ENCODE data around the gene CACNA1C. TPM values are rescaled to one million over a fixed set of nuclear protein-coding genes. Genes with fewer than 3 reads are reported as not detected.

Gene CACNA1C
- polyA plus RNA-seq, 1 of the 3 experiments (the other 2 are of a cell fraction), result 1.5 TPM

DNA sequence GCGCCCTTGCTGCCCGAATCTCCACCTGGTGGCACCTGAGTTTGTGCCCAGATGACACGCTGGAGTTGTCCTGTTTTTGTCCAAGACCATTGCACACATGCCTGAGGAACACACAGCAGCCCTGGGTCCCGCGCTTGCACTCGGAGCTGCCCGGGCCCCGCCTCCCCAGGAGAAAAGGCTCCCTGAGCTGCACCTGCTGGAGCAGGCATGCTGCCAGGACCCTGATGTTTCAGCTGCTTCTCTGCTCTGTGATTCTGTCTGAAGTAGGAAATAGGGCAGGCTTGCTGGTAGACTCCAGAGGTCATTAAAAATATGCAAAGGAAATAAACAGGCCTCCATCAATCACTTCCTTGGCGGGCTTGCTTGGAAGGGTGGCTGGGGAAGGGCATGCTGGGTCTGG is 271.6 kb downstream of the CACNA1C start:
- no peak overlapping the region for H3K4me2 ChIP-seq
- no peak for DNase-seq
- no peaks in the 10 kb centered on the region for H3K9me3 ChIP-seq
- TF ChIP-seq MEF2A (IDR thresholded peaks at IDR 0.05; ENCODE audit: borderline replicate concordance, low read depth), result no peak
- no peak for TF ChIP-seq SMC3 (IDR thresholded peaks at IDR 0.05; ENCODE audit: low read depth, low read length)
- TF ChIP-seq POLR2AphosphoS5 (IDR thresholded peaks at IDR 0.05; ENCODE audit: low read depth, low read length), result no peak
- TF ChIP-seq, protein P1, sequence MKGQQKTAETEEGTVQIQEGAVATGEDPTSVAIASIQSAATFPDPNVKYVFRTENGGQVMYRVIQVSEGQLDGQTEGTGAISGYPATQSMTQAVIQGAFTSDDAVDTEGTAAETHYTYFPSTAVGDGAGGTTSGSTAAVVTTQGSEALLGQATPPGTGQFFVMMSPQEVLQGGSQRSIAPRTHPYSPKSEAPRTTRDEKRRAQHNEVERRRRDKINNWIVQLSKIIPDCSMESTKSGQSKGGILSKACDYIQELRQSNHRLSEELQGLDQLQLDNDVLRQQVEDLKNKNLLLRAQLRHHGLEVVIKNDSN (IDR thresholded peaks at IDR 0.05; ENCODE audit: borderline replicate concordance, low read depth), result no peak
- TF ChIP-seq, protein P2, sequence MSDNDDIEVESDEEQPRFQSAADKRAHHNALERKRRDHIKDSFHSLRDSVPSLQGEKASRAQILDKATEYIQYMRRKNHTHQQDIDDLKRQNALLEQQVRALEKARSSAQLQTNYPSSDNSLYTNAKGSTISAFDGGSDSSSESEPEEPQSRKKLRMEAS (IDR thresholded peaks at IDR 0.05; ENCODE audit: low read depth), result no peak
- TF ChIP-seq ELF1 (IDR thresholded peaks at IDR 0.05), result no peak
- TF ChIP-seq FOSL2 (IDR thresholded peaks at IDR 0.05; ENCODE audit: borderline replicate concordance, low read depth), result no peak
- TF ChIP-seq TAF1 (IDR thresholded peaks at IDR 0.05; ENCODE audit: borderline replicate concordance, low read depth, low read length), result no peak
- no peak for TF ChIP-seq YY1 (IDR thresholded peaks at IDR 0.05; ENCODE audit: low read depth)
- TF ChIP-seq RCOR1 (IDR thresholded peaks at IDR 0.05; ENCODE audit: low read length), result no peak
- no peak for TF ChIP-seq FOXJ3 (CRISPR knock-in tag; IDR thresholded peaks at IDR 0.05)
- no peak for TF ChIP-seq TCF12 (IDR thresholded peaks at IDR 0.05)
- no peak for TF ChIP-seq GABPA (IDR thresholded peaks at IDR 0.05; ENCODE audit: low read depth)
- TF ChIP-seq, protein P3, sequence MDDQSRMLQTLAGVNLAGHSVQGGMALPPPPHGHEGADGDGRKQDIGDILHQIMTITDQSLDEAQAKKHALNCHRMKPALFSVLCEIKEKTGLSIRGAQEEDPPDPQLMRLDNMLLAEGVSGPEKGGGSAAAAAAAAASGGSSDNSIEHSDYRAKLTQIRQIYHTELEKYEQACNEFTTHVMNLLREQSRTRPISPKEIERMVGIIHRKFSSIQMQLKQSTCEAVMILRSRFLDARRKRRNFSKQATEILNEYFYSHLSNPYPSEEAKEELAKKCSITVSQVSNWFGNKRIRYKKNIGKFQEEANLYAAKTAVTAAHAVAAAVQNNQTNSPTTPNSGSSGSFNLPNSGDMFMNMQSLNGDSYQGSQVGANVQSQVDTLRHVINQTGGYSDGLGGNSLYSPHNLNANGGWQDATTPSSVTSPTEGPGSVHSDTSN (IDR thresholded peaks at IDR 0.05), result no peak
- no peak for TF ChIP-seq EP300 (IDR thresholded peaks at IDR 0.05; ENCODE audit: borderline replicate concordance in 1 of 2, low read depth in 1 of 2, low read length in 1 of 2)
- TF ChIP-seq, protein P4, sequence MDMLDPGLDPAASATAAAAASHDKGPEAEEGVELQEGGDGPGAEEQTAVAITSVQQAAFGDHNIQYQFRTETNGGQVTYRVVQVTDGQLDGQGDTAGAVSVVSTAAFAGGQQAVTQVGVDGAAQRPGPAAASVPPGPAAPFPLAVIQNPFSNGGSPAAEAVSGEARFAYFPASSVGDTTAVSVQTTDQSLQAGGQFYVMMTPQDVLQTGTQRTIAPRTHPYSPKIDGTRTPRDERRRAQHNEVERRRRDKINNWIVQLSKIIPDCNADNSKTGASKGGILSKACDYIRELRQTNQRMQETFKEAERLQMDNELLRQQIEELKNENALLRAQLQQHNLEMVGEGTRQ (IDR thresholded peaks at IDR 0.05; ENCODE audit: borderline replicate concordance, low read depth, low read length), result no peak
- TF ChIP-seq, protein P5, sequence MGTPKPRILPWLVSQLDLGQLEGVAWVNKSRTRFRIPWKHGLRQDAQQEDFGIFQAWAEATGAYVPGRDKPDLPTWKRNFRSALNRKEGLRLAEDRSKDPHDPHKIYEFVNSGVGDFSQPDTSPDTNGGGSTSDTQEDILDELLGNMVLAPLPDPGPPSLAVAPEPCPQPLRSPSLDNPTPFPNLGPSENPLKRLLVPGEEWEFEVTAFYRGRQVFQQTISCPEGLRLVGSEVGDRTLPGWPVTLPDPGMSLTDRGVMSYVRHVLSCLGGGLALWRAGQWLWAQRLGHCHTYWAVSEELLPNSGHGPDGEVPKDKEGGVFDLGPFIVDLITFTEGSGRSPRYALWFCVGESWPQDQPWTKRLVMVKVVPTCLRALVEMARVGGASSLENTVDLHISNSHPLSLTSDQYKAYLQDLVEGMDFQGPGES (IDR thresholded peaks at IDR 0.05; ENCODE audit: low read depth, low read length), result no peak
- TF ChIP-seq, protein P6, sequence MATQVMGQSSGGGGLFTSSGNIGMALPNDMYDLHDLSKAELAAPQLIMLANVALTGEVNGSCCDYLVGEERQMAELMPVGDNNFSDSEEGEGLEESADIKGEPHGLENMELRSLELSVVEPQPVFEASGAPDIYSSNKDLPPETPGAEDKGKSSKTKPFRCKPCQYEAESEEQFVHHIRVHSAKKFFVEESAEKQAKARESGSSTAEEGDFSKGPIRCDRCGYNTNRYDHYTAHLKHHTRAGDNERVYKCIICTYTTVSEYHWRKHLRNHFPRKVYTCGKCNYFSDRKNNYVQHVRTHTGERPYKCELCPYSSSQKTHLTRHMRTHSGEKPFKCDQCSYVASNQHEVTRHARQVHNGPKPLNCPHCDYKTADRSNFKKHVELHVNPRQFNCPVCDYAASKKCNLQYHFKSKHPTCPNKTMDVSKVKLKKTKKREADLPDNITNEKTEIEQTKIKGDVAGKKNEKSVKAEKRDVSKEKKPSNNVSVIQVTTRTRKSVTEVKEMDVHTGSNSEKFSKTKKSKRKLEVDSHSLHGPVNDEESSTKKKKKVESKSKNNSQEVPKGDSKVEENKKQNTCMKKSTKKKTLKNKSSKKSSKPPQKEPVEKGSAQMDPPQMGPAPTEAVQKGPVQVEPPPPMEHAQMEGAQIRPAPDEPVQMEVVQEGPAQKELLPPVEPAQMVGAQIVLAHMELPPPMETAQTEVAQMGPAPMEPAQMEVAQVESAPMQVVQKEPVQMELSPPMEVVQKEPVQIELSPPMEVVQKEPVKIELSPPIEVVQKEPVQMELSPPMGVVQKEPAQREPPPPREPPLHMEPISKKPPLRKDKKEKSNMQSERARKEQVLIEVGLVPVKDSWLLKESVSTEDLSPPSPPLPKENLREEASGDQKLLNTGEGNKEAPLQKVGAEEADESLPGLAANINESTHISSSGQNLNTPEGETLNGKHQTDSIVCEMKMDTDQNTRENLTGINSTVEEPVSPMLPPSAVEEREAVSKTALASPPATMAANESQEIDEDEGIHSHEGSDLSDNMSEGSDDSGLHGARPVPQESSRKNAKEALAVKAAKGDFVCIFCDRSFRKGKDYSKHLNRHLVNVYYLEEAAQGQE (IDR thresholded peaks at IDR 0.05; ENCODE audit: low read depth, low read length), result no peak
- TF ChIP-seq RFX5 (IDR thresholded peaks at IDR 0.05; ENCODE audit: low read length), result no peak
- no peaks in the 10 kb centered on the region for H3K27me3 ChIP-seq (ENCODE audit: insufficient read depth)
- no peaks in the 10 kb centered on the region for H3K79me2 ChIP-seq (ENCODE audit: insufficient read depth)
- peaks cover 13 to 19% of the 10 kb centered on the region in 2 experiments; a peak in 1 of 4 replicates for H3K4me1 ChIP-seq (ENCODE audit: control insufficient read depth in 1 of 2, insufficient read depth in 2 of 2, low read depth in 1 of 2, low read length in 1 of 2)
- no peaks in the 10 kb centered on the region for H3F3A ChIP-seq (replicated peaks; ENCODE audit: insufficient read depth)
- ChIA-PET POLR2A (no interaction called here), CTCF (interaction anchor here (1.1 kb wide), 1 partner anchor 20 kb away, joined by 3 read pairs; no protein-coding TSS in a partner anchor)
- no peaks in the 10 kb centered on the region for H4K20me1 ChIP-seq (ENCODE audit: insufficient read depth)
- H3K36me3 ChIP-seq (replicated peaks in 1 of 2; ENCODE audit: control insufficient read depth in 1 of 2, insufficient read depth in 2 of 2, low read length in 1 of 2), result no peaks in the 10 kb centered on the region
- no peak overlapping the region for H3K27ac ChIP-seq (ENCODE audit: low read depth in 2 of 2, low read length in 1 of 2)
- WGBS (ENCODE audit: low lambda C conversion rate), result 70% methylated on average over 5 of the region's 9 CpGs
- H3K9ac ChIP-seq, result no peak overlapping the region
- no peak overlapping the region for H3K4me3 ChIP-seq (ENCODE audit: low read depth in 2 of 2, low read length in 1 of 2)
- H2AFZ ChIP-seq (ENCODE audit: low read depth), result no peak overlapping the region
- no peaks in the 10 kb centered on the region for H3K9me2 ChIP-seq
